Transverse colon (tissue), 4 donors: ENCODE results near the gene C1QL4. TPM values are rescaled to one million over a fixed set of nuclear protein-coding genes. Genes with fewer than 3 reads are reported as not detected.

Experiments used
- DNase-seq: peaks from one replicate; pipeline ENCODE4 v3.0.0-alpha.2; 2019
- H3K27ac ChIP-seq, 4 donors: fragments of 200-600 bp; sonication (generic); 2 replicates each; pipeline ENCODE4 v1.5.1; 2016 to 2018; ENCODE audit warnings: inconsistent platforms in 4 of 4
- H3K27me3 ChIP-seq: fragments of 200-600 bp; sonication (generic); 2 replicates; pipeline ENCODE4 v1.5.1; 2017; ENCODE audit warnings: inconsistent platforms
- H3K36me3 ChIP-seq, 4 donors: fragments of 200-600 bp; sonication (generic); 2 replicates each; pipeline ENCODE4 v1.5.1; 2017 to 2019; ENCODE audit warnings: inconsistent platforms in 4 of 4
- H3K4me1 ChIP-seq, 4 donors: fragments of 200-600 bp; sonication (generic); 2 replicates each; pipeline ENCODE4 v1.5.1; 2017 to 2020; ENCODE audit warnings: inconsistent platforms in 4 of 4
- H3K4me3 ChIP-seq, 4 donors: fragments of 200-600 bp; sonication (generic); 1 replicate in 1 of 4; 2 replicates in 3 of 4; pipeline versions ENCODE4 v1.5.1 to v1.6.1; 2017 to 2019; ENCODE audit warnings: inconsistent platforms in 4 of 4
- H3K9me3 ChIP-seq, 2 donors: fragments of 200-600 bp; sonication (generic); 2 replicates each; pipeline ENCODE4 v1.5.1; 2017 to 2019; ENCODE audit warnings: inconsistent platforms in 2 of 2
- EP300 ChIP-seq: sonication (generic); formaldehyde crosslinking; IDR thresholded peaks from one replicate; pipeline ENCODE4 v1.6.1; 2017; ENCODE audit warnings: antibody characterized with exemption, low read depth
- POLR2A ChIP-seq: fragments of 450-650 bp; IDR thresholded peaks from one replicate; pipeline ENCODE4 v1.6.1; 2016; ENCODE audit warnings: antibody characterized with exemption, mild to moderate bottlenecking, moderate library complexity
- POLR2AphosphoS5 ChIP-seq, 3 donors: sonication (generic); formaldehyde crosslinking; IDR thresholded peaks; one replicate each; pipeline ENCODE4 v1.6.1; 2016; ENCODE audit warnings: antibody characterized with exemption in 3 of 3
- WGBS, 2 donors: methylation state at CpG; one replicate each; pipeline ENCODE4 v1.1.5; 2018; ENCODE audit warnings: low coverage in 1 of 2; 5-methylcytosine and 5-hydroxymethylcytosine counted together
- in situ Hi-C, 4 donors: fragments of 200-750 bp; cut with MboI; loops; one replicate each; pipeline versions ENCODE4 v1.15.0 to v1.15.1; 2017; ENCODE audit warnings: low sequenced_read_pairs in 3 of 4, low pct_ligation_motif_present in 1 of 4, low pct_unique_long_range_greater_than_20kb in 1 of 4
- intact Hi-C: fragments of 100-400 bp; cut with DNase I; formaldehyde crosslinking; loops from one replicate; pipeline ENCODE4 v1.15.1; 2023; ENCODE audit warnings: low total_unique reads
- total RNA-seq, 4 donors: library from RNA; depleted of rRNA; stranded (reverse); fragments of >200 nt; gene quantifications; one replicate each; pipeline ENCODE4 v1.1.0, GENCODE V29; 2016
- TF ChIP-seq, protein P1 (sequence below), 5 experiments: fragments of 200-600 bp in 3 of 5; fragments of 450-650 bp in 2 of 5; sonication (generic) in 3 of 5; IDR thresholded peaks; 1 replicate in 2 of 5; 2 replicates in 3 of 5; pipeline ENCODE4 v1.5.1; 2016 to 2017; ENCODE audit warnings: antibody characterized with exemption in 5 of 5, inconsistent platforms in 3 of 5, mild to moderate bottlenecking in 2 of 5, moderate library complexity in 1 of 5

Gene C1QL4
- total RNA-seq, 4 donors from 2014 or later: not detected

DNA sequence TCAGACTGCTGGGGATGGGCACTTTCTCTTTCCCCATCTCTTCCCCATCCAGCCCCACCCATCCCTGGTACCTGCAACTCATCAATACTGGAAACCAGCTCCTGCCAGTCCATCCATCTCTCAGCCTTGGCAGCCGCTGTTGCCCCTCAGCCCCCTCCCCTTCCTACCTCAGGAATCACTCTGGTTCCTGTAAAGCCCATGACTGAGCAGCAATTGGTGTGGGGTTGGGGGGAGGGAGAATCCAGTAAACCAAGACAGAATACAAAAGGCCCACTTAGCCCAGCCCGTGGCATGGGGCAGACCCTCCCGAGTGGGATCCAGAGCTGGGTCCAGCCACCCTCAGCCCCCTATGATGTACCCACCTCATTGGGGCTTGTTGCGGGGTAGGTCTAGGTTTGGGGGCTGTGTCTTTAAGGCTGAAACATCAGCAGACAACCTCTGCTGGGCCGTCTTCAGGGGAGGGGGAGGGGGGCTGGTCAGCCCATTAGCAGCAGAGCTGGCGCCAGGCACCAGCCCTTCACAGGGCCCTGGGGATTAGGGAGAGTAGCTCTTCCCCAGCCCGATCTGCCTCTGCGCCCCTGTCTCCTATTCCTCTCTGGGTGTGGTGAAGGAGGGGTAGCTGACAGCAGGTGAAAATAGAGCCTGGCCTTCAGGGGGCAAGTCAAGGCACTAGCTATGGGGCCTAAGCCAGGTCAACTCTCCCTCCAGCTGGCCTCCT lies 42.7 kb downstream of the C1QL4 start:
- H3K27me3 ChIP-seq: peaks cover 57% of the 10 kb centered on the region
- intact Hi-C loops: loop anchor here (5.0 kb wide), 1 partner anchor 48 kb away; no protein-coding TSS in a partner anchor
- no peak for DNase-seq
- H3K27ac ChIP-seq: no peak overlapping the region
- TF ChIP-seq EP300: no peak
- no peak for TF ChIP-seq POLR2AphosphoS5 (IDR thresholded peaks at IDR 0.05)
- TF ChIP-seq POLR2A: no peak
- TF ChIP-seq, protein P1, sequence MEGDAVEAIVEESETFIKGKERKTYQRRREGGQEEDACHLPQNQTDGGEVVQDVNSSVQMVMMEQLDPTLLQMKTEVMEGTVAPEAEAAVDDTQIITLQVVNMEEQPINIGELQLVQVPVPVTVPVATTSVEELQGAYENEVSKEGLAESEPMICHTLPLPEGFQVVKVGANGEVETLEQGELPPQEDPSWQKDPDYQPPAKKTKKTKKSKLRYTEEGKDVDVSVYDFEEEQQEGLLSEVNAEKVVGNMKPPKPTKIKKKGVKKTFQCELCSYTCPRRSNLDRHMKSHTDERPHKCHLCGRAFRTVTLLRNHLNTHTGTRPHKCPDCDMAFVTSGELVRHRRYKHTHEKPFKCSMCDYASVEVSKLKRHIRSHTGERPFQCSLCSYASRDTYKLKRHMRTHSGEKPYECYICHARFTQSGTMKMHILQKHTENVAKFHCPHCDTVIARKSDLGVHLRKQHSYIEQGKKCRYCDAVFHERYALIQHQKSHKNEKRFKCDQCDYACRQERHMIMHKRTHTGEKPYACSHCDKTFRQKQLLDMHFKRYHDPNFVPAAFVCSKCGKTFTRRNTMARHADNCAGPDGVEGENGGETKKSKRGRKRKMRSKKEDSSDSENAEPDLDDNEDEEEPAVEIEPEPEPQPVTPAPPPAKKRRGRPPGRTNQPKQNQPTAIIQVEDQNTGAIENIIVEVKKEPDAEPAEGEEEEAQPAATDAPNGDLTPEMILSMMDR (IDR thresholded peaks at IDR 0.05): no peak
- H3K4me3 ChIP-seq: no peak overlapping the region
- no peaks in the 10 kb centered on the region for H3K9me3 ChIP-seq
- peaks cover 12 to 33% (median 28%) of the 10 kb centered on the region in 4 donors for H3K4me1 ChIP-seq
- in situ Hi-C loops: no loop called here
- WGBS, 2 donors: 60 to 83% methylated on average over 1 to 8 of the region's 8 CpGs
- no peaks in the 10 kb centered on the region for H3K36me3 ChIP-seq

DNA sequence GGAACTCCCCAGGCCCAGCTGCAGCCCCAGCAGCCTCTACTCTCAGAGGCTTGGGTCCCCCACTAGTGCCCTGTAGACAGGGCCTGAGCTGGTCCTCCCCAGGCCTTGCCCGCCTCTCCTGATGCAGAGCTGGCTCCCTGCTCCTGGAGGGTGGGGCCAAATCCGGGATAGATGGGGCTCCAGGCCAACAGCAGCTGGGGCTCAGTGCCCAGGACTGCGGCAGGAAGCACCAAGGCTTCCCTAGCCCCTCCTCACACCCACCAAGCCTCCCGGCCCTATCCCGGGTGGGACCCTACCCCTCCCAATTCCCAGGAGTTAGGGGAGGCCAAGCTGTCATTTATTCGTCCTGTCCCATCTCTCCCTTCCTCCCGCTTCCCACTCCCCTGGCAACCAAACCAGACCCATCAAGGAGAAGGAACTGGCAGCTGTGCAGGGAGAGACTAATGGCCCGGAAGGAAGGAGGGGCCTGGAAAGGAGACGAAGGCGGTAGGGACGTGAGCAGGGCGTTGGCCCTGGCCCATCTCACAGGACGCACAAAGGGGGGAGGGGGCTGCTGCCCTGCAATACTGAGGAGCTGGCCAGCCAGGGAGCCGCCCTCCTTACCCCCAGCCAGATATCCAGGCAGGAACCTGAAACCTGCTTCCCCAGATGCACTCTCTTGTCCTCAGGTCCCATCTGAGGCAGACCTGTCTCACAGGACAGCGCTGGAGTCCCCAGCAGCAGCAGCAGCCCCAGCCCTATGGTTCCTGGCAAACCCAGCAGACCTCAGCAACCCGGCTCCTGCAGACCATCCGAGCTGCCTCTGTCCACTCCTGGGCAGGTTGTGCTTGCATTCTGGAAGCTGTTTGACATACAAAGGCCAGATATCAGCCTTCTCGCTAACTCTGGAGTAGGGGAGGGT lies 43.7 kb downstream of the C1QL4 start:
- H3K27ac ChIP-seq: no peak overlapping the region

DNA sequence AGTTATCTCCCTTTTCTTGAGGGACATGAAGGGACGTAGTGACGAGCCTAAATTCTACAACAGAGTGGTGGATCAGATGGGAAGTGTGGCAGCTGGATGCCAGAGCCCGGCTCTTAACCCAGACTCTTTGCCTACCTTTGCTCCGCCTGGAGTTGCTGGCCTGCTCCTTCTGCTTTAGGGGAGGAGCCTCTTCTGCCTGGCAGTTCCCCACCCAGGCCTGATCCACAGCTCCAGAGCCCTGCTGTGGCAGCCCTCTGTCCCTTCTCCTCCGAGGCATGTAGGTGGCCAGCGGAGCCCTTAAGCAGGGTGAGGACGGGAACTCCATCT lies 44.3 kb downstream of the C1QL4 start:
- intact Hi-C loops (loop anchor here (5.0 kb wide), 1 partner anchor 50 kb away; no protein-coding TSS in a partner anchor), in situ Hi-C loops (no loop called here)
- no peak for DNase-seq
- no peak overlapping the region for H3K4me3 ChIP-seq
- peaks cover 12 to 30% (median 26%) of the 10 kb centered on the region in 4 donors for H3K4me1 ChIP-seq
- H3K27ac ChIP-seq: no peak overlapping the region
- H3K27me3 ChIP-seq: peaks cover 51% of the 10 kb centered on the region
- no peaks in the 10 kb centered on the region for H3K9me3 ChIP-seq
- TF ChIP-seq EP300 (no peak), POLR2A (no peak), POLR2AphosphoS5 (IDR thresholded peaks at IDR 0.05) (no peak)
- TF ChIP-seq, protein P1 (IDR thresholded peaks at IDR 0.05): no peak
- no peaks in the 10 kb centered on the region for H3K36me3 ChIP-seq
- 63 to 100% methylated on average over 1 to 7 of the region's 7 CpGs for WGBS, 2 donors

More for the DNA sequence above, 43.7 kb downstream of the C1QL4 start:
- Histone ChIP-seq H3K4me3 (no peak overlapping the region), H3K36me3 (no peaks in the 10 kb centered on the region), H3K27me3 (peaks cover 53% of the 10 kb centered on the region), H3K4me1 (peaks cover 12 to 33% (median 28%) of the 10 kb centered on the region in 4 donors), H3K9me3 (no peaks in the 10 kb centered on the region)
- intact Hi-C loops (loop anchor here (5.0 kb wide), 1 partner anchor 49 kb away; no protein-coding TSS in a partner anchor), in situ Hi-C loops (no loop called here)
- TF ChIP-seq POLR2AphosphoS5 (IDR thresholded peaks at IDR 0.05) (no peak), POLR2A (no peak), EP300 (no peak)
- TF ChIP-seq, protein P1 (IDR thresholded peaks at IDR 0.05): no peak
- WGBS, 2 donors: 40% methylated on average over 18 of the region's 18 CpGs; no CpG with 5 or more reads in 1 of the 2 donors
- DNase-seq: no peak
